Muscle of leg (tissue), 11 donors: ENCODE results near the gene CENPP. TPM values are rescaled to one million over a fixed set of nuclear protein-coding genes. Genes with fewer than 3 reads are reported as not detected.

Experiments used
- DNase-seq: peaks from one replicate; pipeline ENCODE4 v3.0.0; 2013
- H3K27ac ChIP-seq: one replicate; pipeline ENCODE4 v1.5.1; 2013; ENCODE audit warnings: mild to moderate bottlenecking, low read length, control low read depth
- H3K27me3 ChIP-seq: one replicate; pipeline ENCODE4 v1.6.1; 2013; ENCODE audit warnings: low read length; ENCODE audit not compliant: control insufficient read depth, insufficient read depth
- H3K36me3 ChIP-seq: one replicate; pipeline ENCODE4 v1.6.1; 2013; ENCODE audit warnings: low read length; ENCODE audit not compliant: control insufficient read depth, insufficient read depth
- H3K4me1 ChIP-seq: one replicate; pipeline ENCODE4 v1.6.1; 2013; ENCODE audit warnings: low read length; ENCODE audit not compliant: control insufficient read depth, insufficient read depth
- H3K4me3 ChIP-seq: one replicate; pipeline ENCODE4 v1.5.1; 2013; ENCODE audit warnings: low read length, control low read depth
- H3K9me3 ChIP-seq: replicated peaks from 2 replicates; pipeline ENCODE4 v1.6.1; 2013; ENCODE audit warnings: low read depth, low read length; ENCODE audit not compliant: control insufficient read depth
- WGBS: methylation state at CpG from one replicate; pipeline ENCODE4 v1.1.5; 2013; ENCODE audit warnings: missing lambda C conversion rate; ENCODE audit not compliant: insufficient coverage; 5-methylcytosine and 5-hydroxymethylcytosine counted together
- polyA plus RNA-seq, 8 donors: library from polyadenylated mRNA; unstranded; fragments of 120-200 nt; gene quantifications; one replicate each; pipeline versions ENCODE4 v1.2.1 to v1.2.3, GENCODE V29; 2013; ENCODE audit warnings: inconsistent platforms in 1 of 8, low replicate concordance in 1 of 8; ENCODE audit not compliant: insufficient read length in 8 of 8, insufficient read depth in 1 of 8
- total RNA-seq: library from RNA; stranded (reverse); fragments of 120-200 nt; gene quantifications from one replicate; pipeline ENCODE4 v1.2.4, GENCODE V29; 2013

CENPP gene
- total and polyA plus RNA-seq, 9 donors: 3.6 to 6.4 (median 5.5) TPM

- Histone ChIP-seq H3K4me3 (no peak overlapping the region), H3K36me3 (peaks cover 46% of the 10 kb centered on the region), H3K27me3 (no peaks in the 10 kb centered on the region), H3K4me1 (no peaks in the 10 kb centered on the region), H3K9me3 (no peaks in the 10 kb centered on the region), H3K27ac (no peak overlapping the region)
- WGBS: 94% methylated on average over 4 of the region's 5 CpGs
- DNase-seq: no peak
These were observed 323.3 kb downstream of the CENPP start for GRCh38 chr9:92649007-92649406.

- DNase-seq: no peak
- peaks cover 45% of the 10 kb centered on the region for H3K36me3 ChIP-seq
- no peaks in the 10 kb centered on the region for H3K27me3 ChIP-seq
- H3K9me3 ChIP-seq: no peaks in the 10 kb centered on the region
- H3K27ac ChIP-seq: no peak overlapping the region
- no peak overlapping the region for H3K4me3 ChIP-seq
- H3K4me1 ChIP-seq: peaks cover 2% of the 10 kb centered on the region
- 98% methylated on average over 4 of the region's 6 CpGs for WGBS
These were observed 324.5 kb downstream of the CENPP start for GRCh38 chr9:92650296-92650695.

GRCh38 chr9:92650839-92651621 is 325.3 kb downstream of the CENPP start:
- Histone ChIP-seq H3K9me3 (no peaks in the 10 kb centered on the region), H3K27ac (no peak overlapping the region), H3K27me3 (no peaks in the 10 kb centered on the region), H3K36me3 (peaks cover 52% of the 10 kb centered on the region), H3K4me3 (no peak overlapping the region), H3K4me1 (peaks cover 4% of the 10 kb centered on the region)
- no peak for DNase-seq
- WGBS: 67% methylated on average over 5 of the region's 10 CpGs

- peaks cover 55% of the 10 kb centered on the region for H3K36me3 ChIP-seq
- no peaks in the 10 kb centered on the region for H3K9me3 ChIP-seq
- peaks cover 4% of the 10 kb centered on the region for H3K4me1 ChIP-seq
- no peaks in the 10 kb centered on the region for H3K27me3 ChIP-seq
- DNase-seq: no peak
- WGBS: no CpG with 5 or more reads among the region's 1 CpG
- H3K4me3 ChIP-seq: no peak overlapping the region
- no peak overlapping the region for H3K27ac ChIP-seq
These were observed 326.7 kb downstream of the CENPP start for GRCh38 chr9:92652461-92652860.

- H3K27ac ChIP-seq: no peak overlapping the region
- H3K4me3 ChIP-seq: no peak overlapping the region
- no peaks in the 10 kb centered on the region for H3K27me3 ChIP-seq
- H3K4me1 ChIP-seq: peaks cover 4% of the 10 kb centered on the region
- WGBS: 87% methylated on average over 14 of the region's 19 CpGs
- peaks cover 41% of the 10 kb centered on the region for H3K36me3 ChIP-seq
- no peak for DNase-seq
- H3K9me3 ChIP-seq: no peaks in the 10 kb centered on the region
These were observed 328.9 kb downstream of the CENPP start for GRCh38 chr9:92654481-92655301.

- Histone ChIP-seq H3K36me3 (peaks cover 40% of the 10 kb centered on the region), H3K4me1 (peaks cover 4% of the 10 kb centered on the region), H3K4me3 (no peak overlapping the region), H3K27me3 (no peaks in the 10 kb centered on the region), H3K9me3 (no peaks in the 10 kb centered on the region), H3K27ac (no peak overlapping the region)
- no peak for DNase-seq
- WGBS: 98% methylated on average over 6 of the region's 7 CpGs
These were observed 329.6 kb downstream of the CENPP start for GRCh38 chr9:92655366-92655765.

- H3K27me3 ChIP-seq: no peaks in the 10 kb centered on the region
- H3K4me3 ChIP-seq: no peak overlapping the region
- H3K36me3 ChIP-seq: peaks cover 37% of the 10 kb centered on the region
- WGBS: 94% methylated on average over 9 of the region's 9 CpGs
- peaks cover 4% of the 10 kb centered on the region for H3K4me1 ChIP-seq
- H3K27ac ChIP-seq: no peak overlapping the region
- no peak for DNase-seq
- H3K9me3 ChIP-seq: no peaks in the 10 kb centered on the region
These were observed 330.3 kb downstream of the CENPP start for GRCh38 chr9:92655896-92656536.

GRCh38 chr9:92656537-92656925 is 330.8 kb downstream of the CENPP start:
- 94% methylated on average over 4 of the region's 11 CpGs for WGBS
- H3K36me3 ChIP-seq: peaks cover 35% of the 10 kb centered on the region

GRCh38 chr9:92657296-92658094 is 331.7 kb downstream of the CENPP start:
- Histone ChIP-seq H3K4me3 (no peak overlapping the region), H3K36me3 (peaks cover 35% of the 10 kb centered on the region), H3K4me1 (peaks cover 4% of the 10 kb centered on the region), H3K9me3 (no peaks in the 10 kb centered on the region), H3K27me3 (no peaks in the 10 kb centered on the region), H3K27ac (no peak overlapping the region)
- 88% methylated on average over 12 of the region's 17 CpGs for WGBS
- no peak for DNase-seq

More at GRCh38 chr9:92656537-92656925, 330.8 kb downstream of the CENPP start:
- Histone ChIP-seq H3K4me3 (no peak overlapping the region), H3K27me3 (no peaks in the 10 kb centered on the region), H3K27ac (no peak overlapping the region), H3K9me3 (no peaks in the 10 kb centered on the region), H3K4me1 (peaks cover 4% of the 10 kb centered on the region)
- no peak for DNase-seq
